ENCODE measurements around the gene CPNE2.

Gene CPNE2

GRCh38 chr16:57115514-57116182 lies 23.3 kb downstream of the CPNE2 start:
- TF ChIP-seq CTCF (IDR thresholded peaks at IDR 0.05; ENCODE audit: low read depth, low read length), result no peak
- H3K27me3 ChIP-seq (ENCODE audit: insufficient read depth, low read depth, severe bottlenecking), result no peaks in the 10 kb centered on the region
- no peak for DNase-seq
- no peaks in the 10 kb centered on the region; the same call in 1 of the 2 replicates for H3K36me3 ChIP-seq
- no peak overlapping the region for H3K4me3 ChIP-seq (ENCODE audit: low read depth, low read length)
- H3K9me3 ChIP-seq (ENCODE audit: severe bottlenecking), result no peaks in the 10 kb centered on the region
- H3K27ac ChIP-seq, result no peak overlapping the region

GRCh38 chr16:57118461-57119084 lies 26.2 kb downstream of the CPNE2 start:
- Histone ChIP-seq H3K4me3 (ENCODE audit: low read depth, low read length) (no peak overlapping the region), H3K9me3 (ENCODE audit: severe bottlenecking) (no peaks in the 10 kb centered on the region), H3K27me3 (ENCODE audit: insufficient read depth, low read depth, severe bottlenecking) (no peaks in the 10 kb centered on the region), H3K27ac (no peak overlapping the region), H3K36me3 (no peaks in the 10 kb centered on the region; the same call in 1 of the 2 replicates)
- TF ChIP-seq CTCF (IDR thresholded peaks at IDR 0.05; ENCODE audit: low read depth, low read length), result no peak
- DNase-seq, result no peak

- Histone ChIP-seq H3K4me3 (ENCODE audit: low read depth, low read length) (no peak overlapping the region), H3K36me3 (no peaks in the 10 kb centered on the region), H3K27me3 (ENCODE audit: insufficient read depth, low read depth, severe bottlenecking) (no peaks in the 10 kb centered on the region), H3K27ac (no peak overlapping the region), H3K9me3 (ENCODE audit: severe bottlenecking) (no peaks in the 10 kb centered on the region)
- no peak for DNase-seq
- TF ChIP-seq CTCF (IDR thresholded peaks at IDR 0.05; ENCODE audit: low read depth, low read length), result no peak
Measured at GRCh38 chr16:57123216-57123973, 31.0 kb downstream of the CPNE2 start.

GRCh38 chr16:57123974-57124674 lies 31.7 kb downstream of the CPNE2 start:
- H3K27ac ChIP-seq, result no peak overlapping the region

GRCh38 chr16:57125376-57125775 lies 33.0 kb downstream of the CPNE2 start:
- no peak overlapping the region for H3K27ac ChIP-seq
- H3K27me3 ChIP-seq (ENCODE audit: insufficient read depth, low read depth, severe bottlenecking), result no peaks in the 10 kb centered on the region
- H3K9me3 ChIP-seq (ENCODE audit: severe bottlenecking), result no peaks in the 10 kb centered on the region
- no peak for DNase-seq
- no peak overlapping the region for H3K4me3 ChIP-seq (ENCODE audit: low read depth, low read length)
- TF ChIP-seq CTCF (IDR thresholded peaks at IDR 0.05; ENCODE audit: low read depth, low read length), result no peak
- no peaks in the 10 kb centered on the region for H3K36me3 ChIP-seq

More at GRCh38 chr16:57123974-57124674, 31.7 kb downstream of the CPNE2 start:
- H3K36me3 ChIP-seq, result no peaks in the 10 kb centered on the region
- TF ChIP-seq CTCF (IDR thresholded peaks at IDR 0.05; ENCODE audit: low read depth, low read length), result no peak
- H3K4me3 ChIP-seq (ENCODE audit: low read depth, low read length), result no peak overlapping the region
- no peak for DNase-seq
- no peaks in the 10 kb centered on the region for H3K27me3 ChIP-seq (ENCODE audit: insufficient read depth, low read depth, severe bottlenecking)
- H3K9me3 ChIP-seq (ENCODE audit: severe bottlenecking), result no peaks in the 10 kb centered on the region
